CD4-positive, alpha-beta memory T cell (primary cell): ENCODE results near the gene SUZ12. TPM values are rescaled to one million over a fixed set of nuclear protein-coding genes. Genes with fewer than 3 reads are reported as not detected.

Source experiments
- CTCF ChIA-PET: fragments of 350-600 bp; sonication (Branson Sonifier 250); formaldehyde crosslinking; loops from one replicate; lab custom pipeline; 2021; ENCODE audit warnings: inconsistent platforms; ENCODE audit not compliant: partially characterized antibody; lab: Charles Lee
- POLR2A ChIA-PET: fragments of 350-600 bp; sonication (Branson Sonifier 250); formaldehyde crosslinking; loops from one replicate; lab custom pipeline; 2021; ENCODE audit not compliant: partially characterized antibody; lab: Charles Lee
- DNase-seq, 5 donors: peaks; one replicate each; pipeline versions ENCODE4 v3.0.0 to v3.0.0-alpha.2; 2020 to 2022; ENCODE audit warnings: mixed read lengths in 1 of 5
- H3K27ac ChIP-seq: one replicate; pipeline ENCODE4 v1.7.0; 2013; ENCODE audit warnings: low read depth, low read length
- H3K27me3 ChIP-seq: 2 replicates; pipeline ENCODE4 v1.7.0; 2013; ENCODE audit warnings: mild to moderate bottlenecking, low read length, moderate library complexity; ENCODE audit not compliant: insufficient read depth
- H3K36me3 ChIP-seq: 2 replicates; pipeline ENCODE4 v1.7.0; 2013; ENCODE audit warnings: mild to moderate bottlenecking, low read length, moderate library complexity; ENCODE audit not compliant: insufficient read depth
- H3K4me1 ChIP-seq: 2 replicates; pipeline ENCODE4 v1.7.0; 2013; ENCODE audit warnings: mild to moderate bottlenecking, low read length, moderate library complexity; ENCODE audit not compliant: insufficient read depth
- H3K4me3 ChIP-seq, 2 donors: one replicate each; pipeline ENCODE4 v1.7.0; 2013; ENCODE audit warnings: low read length in 2 of 2, mild to moderate bottlenecking in 1 of 2
- H3K9me3 ChIP-seq, 2 donors: one replicate each; pipeline ENCODE4 v1.7.0; 2013; ENCODE audit warnings: low read length in 2 of 2, control low read depth in 1 of 2; ENCODE audit not compliant: control insufficient read depth in 1 of 2
- H3K27ac Mint-ChIP-seq, 7 donors: one replicate each; pipeline ENCODE4 v1.8.0; 2020 to 2021; ENCODE audit warnings: mixed read lengths in 7 of 7, mild to moderate bottlenecking in 6 of 7, inconsistent platforms in 3 of 7, moderate library complexity in 3 of 7
- H3K27me3 Mint-ChIP-seq, 2 donors: one replicate each; pipeline ENCODE4 v1.8.0; 2020 to 2021; ENCODE audit warnings: mixed read lengths in 2 of 2
- H3K36me3 Mint-ChIP-seq, 2 donors: one replicate each; pipeline ENCODE4 v1.8.0; 2020 to 2021; ENCODE audit warnings: mixed read lengths in 2 of 2, inconsistent platforms in 1 of 2, mild to moderate bottlenecking in 1 of 2
- H3K4me1 Mint-ChIP-seq, 4 donors: one replicate each; pipeline ENCODE4 v1.8.0; 2020 to 2021; ENCODE audit warnings: mixed read lengths in 4 of 4, mild to moderate bottlenecking in 1 of 4
- H3K4me3 Mint-ChIP-seq, 8 donors: one replicate each; pipeline ENCODE4 v1.8.0; 2020 to 2021; ENCODE audit warnings: mixed read lengths in 8 of 8, mild to moderate bottlenecking in 7 of 8, moderate library complexity in 6 of 8, inconsistent platforms in 3 of 8
- H3K9me3 Mint-ChIP-seq, 8 donors: one replicate each; pipeline ENCODE4 v1.8.0; 2020 to 2021; ENCODE audit warnings: mixed read lengths in 8 of 8, mild to moderate bottlenecking in 5 of 8, inconsistent platforms in 3 of 8, moderate library complexity in 1 of 8
- intact Hi-C: fragments of 100-400 bp; cut with micrococcal nuclease; formaldehyde crosslinking; loops from one replicate; pipeline ENCODE4 v1.15.1; 2023
- polyA plus RNA-seq, 2 donors: library from polyadenylated mRNA; unstranded; fragments of 300-500 nt; fragmentation: Illumina TruSeq; gene quantifications; one replicate each; pipeline ENCODE4 v1.2.3, GENCODE V29; 2021
- total RNA-seq, 2 experiments: library from RNA; stranded (reverse); gene quantifications; one replicate each; pipeline ENCODE4 v1.2.3, GENCODE V29; 2021

The SUZ12 gene
- total and polyA plus RNA-seq, 4 experiments from 2014 or later = 17.1 to 34.7 (median 26.9) TPM

DNA sequence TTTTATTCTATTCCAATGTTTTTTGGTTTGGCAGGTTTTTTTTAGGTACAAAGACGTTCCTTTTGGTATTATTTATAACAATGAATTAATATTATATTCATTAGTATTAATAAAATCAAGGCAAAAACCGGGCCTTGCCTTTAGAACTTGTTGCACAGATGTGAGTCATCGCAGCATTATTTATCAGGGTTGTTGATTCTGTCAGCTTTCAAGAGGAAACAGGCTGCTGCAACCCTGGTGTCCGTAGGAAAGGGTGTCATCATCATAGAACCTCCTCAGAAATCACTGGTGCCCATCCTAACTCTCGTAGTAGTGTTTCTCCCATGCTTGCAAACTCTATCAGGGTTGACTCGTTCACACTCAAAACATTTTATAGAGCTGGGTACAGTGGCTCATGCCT, 60.2 kb downstream of the SUZ12 start:
- Histone ChIP-seq H3K36me3 (peaks cover 14% of the 10 kb centered on the region), H3K4me3 (no peak overlapping the region), H3K27me3 (no peaks in the 10 kb centered on the region), H3K27ac (no peak overlapping the region), H3K9me3 (no peaks in the 10 kb centered on the region), H3K4me1 (no peaks in the 10 kb centered on the region)
- intact Hi-C loops = no loop called here
- Mint-ChIP-seq H3K9me3 (no peaks in the 10 kb centered on the region), H3K4me1 (no peaks in the 10 kb centered on the region), H3K4me3 (no peak overlapping the region), H3K27ac (no peak overlapping the region), H3K36me3 (peaks cover 24 to 31% of the 10 kb centered on the region in 2 donors), H3K27me3 (no peaks in the 10 kb centered on the region)
- POLR2A ChIA-PET = interaction anchor here (1.7 kb wide), 1 partner anchor 10 kb away, joined by 7 read pairs; the partner anchor contains the start of gene LRRC37B
- CTCF ChIA-PET = no interaction called here
- DNase-seq = no peak

DNA sequence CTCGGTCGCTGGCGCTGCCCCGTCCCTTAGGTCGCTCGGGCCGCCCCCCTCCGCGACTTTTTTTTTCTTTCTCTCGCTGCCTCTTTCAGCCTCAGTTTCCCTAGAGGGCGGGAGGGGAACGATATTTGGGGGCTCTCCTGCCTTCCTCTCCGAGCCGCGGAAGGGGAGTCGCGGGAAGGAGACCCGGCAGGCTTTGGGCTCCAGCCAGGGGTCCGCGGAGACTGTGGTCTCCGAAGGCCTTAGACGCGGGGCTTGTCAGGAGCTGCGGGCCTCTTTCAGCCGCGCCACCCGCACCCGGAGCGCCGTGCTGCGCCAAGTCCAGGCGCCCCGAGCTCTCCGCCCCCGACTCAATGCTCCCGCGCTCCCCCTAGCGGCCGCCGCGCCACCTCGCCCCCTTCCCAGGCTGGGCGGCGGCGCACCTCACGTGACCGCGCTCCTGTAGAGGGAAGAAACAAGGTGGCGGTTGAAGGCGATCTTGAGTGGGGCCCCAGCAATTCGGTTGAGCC, 70.2 kb downstream of the SUZ12 start, which contains the start of gene LRRC37B:
LRRC37B (plus strand) TSS at position 427 of the 506 bp plus-strand sequence. CDS start 14,010 bp downstream, outside the sequence.
- Mint-ChIP-seq H3K4me1 (peaks cover 18 to 41% (median 36%) of the 10 kb centered on the region in 4 donors), H3K4me3 (peak within 1 kb of the TSS; percentile 88 to 98 (median 94)), H3K9me3 (no peaks in the 10 kb centered on the region), H3K27me3 (no peaks in the 10 kb centered on the region), H3K36me3 (peaks cover 0 to 13% of the 10 kb centered on the region in 2 donors), H3K27ac (peak within 1 kb of the TSS; percentile 90 to 97 (median 93))
- DNase-seq = peak; percentile 84 to 91 (median 85)
- Histone ChIP-seq H3K27me3 (no peaks in the 10 kb centered on the region), H3K4me1 (peaks cover 41% of the 10 kb centered on the region), H3K36me3 (no peaks in the 10 kb centered on the region), H3K9me3 (no peaks in the 10 kb centered on the region), H3K4me3 (peak within 1 kb of the TSS; percentile 44 to 90), H3K27ac (peak within 1 kb of the TSS; percentile 74)
- ChIA-PET CTCF (interaction anchor here (1.0 to 4.1 kb wide), 9 partner anchors 9 to 135 kb away, joined by 3 to 50 read pairs (median 5); partner anchors contain the start of gene RHOT1), POLR2A (interaction anchor here (0.9 to 4.5 kb wide), 12 partner anchors 9 to 135 kb away, joined by 3 to 33 read pairs (median 4); partner anchors contain the start of genes RHOT1 and UTP6)
- intact Hi-C loops = loop anchor here (2.0 to 5.0 kb wide), 2 partner anchors 70 to 132 kb away; partner anchors contain the start of gene SUZ12

DNA sequence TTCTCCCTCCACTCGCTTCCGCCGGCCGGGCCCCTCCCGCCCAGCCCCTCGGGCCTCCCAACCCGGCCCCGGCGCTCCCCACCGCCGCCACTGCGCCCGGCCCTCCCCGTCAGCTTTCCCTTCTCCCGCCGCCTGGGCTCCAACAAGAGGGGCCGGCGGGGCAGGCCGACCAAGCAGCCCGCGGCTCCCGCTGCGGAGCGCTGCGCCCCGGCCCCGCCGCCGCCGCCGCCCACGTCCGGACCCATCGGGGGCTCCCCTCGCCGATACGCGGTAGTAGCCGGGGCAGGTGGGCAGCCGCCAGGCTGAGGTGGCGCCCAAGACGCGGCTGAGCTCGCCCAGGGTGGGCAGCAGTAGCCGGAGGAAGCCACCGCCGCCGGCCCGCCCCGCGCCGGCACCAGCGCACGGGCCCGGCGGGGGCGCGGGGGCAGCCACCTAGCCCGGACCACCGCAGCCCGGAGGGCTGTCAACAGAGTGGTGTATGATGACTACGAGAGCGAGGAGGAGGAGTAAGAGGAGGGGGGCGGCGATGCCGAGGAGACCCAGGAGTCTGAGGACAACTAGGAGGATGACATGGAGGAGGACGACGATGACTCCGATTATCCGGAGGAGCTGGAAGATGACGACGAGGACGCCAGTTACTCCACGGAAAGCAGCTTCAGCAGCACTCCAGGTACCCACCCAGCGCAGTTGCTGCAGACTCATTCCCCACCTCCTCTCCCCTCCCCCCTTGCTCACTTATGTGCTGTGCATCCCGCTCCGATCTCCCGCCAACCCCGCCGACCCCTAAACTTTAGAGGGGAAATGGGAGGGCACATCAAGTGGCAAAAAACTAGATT, 70.9 kb downstream of the SUZ12 start:
- POLR2A ChIA-PET = interaction anchor here (1.0 to 4.5 kb wide), 8 partner anchors 10 to 134 kb away, joined by 4 to 33 read pairs (median 6); partner anchors contain the start of genes RHOT1 and UTP6
- Mint-ChIP-seq H3K9me3 (no peaks in the 10 kb centered on the region), H3K4me3 (peak overlapping the region; percentile 88 to 98 (median 94)), H3K27ac (peak overlapping the region; percentile 90 to 97 (median 93)), H3K36me3 (peaks cover 0 to 13% of the 10 kb centered on the region in 2 donors), H3K27me3 (no peaks in the 10 kb centered on the region), H3K4me1 (peaks cover 20 to 48% (median 40%) of the 10 kb centered on the region in 4 donors)
- Histone ChIP-seq H3K36me3 (no peaks in the 10 kb centered on the region), H3K9me3 (no peaks in the 10 kb centered on the region), H3K4me1 (peaks cover 47% of the 10 kb centered on the region), H3K27me3 (no peaks in the 10 kb centered on the region), H3K4me3 (peak overlapping the region; percentile 44 to 90), H3K27ac (peak overlapping the region; percentile 74)
- intact Hi-C loops = loop anchor here (2.0 to 5.0 kb wide), 2 partner anchors 70 to 131 kb away; partner anchors contain the start of gene SUZ12
- DNase-seq = peak in 4 of 5 donors; percentile 28 to 59 (median 42)
- CTCF ChIA-PET = interaction anchor here (1.0 to 4.1 kb wide), 8 partner anchors 8 to 134 kb away, joined by 3 to 50 read pairs (median 6); partner anchors contain the start of gene RHOT1

DNA sequence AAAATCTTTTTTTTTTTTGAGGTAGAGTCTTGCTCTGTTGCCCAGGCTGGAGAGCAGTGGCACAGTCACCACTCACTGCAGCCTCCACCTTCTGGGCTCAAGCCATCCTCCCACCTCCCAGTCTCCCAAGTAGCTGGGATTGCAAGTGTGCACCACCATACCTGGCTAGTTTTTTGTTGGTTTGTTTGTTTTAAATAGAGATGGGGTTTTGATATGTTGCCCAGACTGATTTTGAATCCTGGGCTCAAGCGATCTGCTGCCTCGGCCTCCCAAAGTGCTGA, 72.4 kb downstream of the SUZ12 start:
- ChIA-PET CTCF (interaction anchor here (4.1 kb wide), 1 partner anchor 129 kb away, joined by 50 read pairs; no protein-coding TSS in a partner anchor), POLR2A (interaction anchor here (0.6 to 4.5 kb wide), 5 partner anchors 27 to 133 kb away, joined by 3 to 33 read pairs (median 3); partner anchors contain the start of gene RHOT1)
- Mint-ChIP-seq H3K4me3 (peak overlapping the region; percentile 88 to 98 (median 94)), H3K27ac (peak overlapping the region; percentile 90 to 97 (median 93)), H3K9me3 (no peaks in the 10 kb centered on the region), H3K4me1 (peaks cover 27 to 59% (median 46%) of the 10 kb centered on the region in 4 donors), H3K27me3 (no peaks in the 10 kb centered on the region), H3K36me3 (peaks cover 0 to 13% of the 10 kb centered on the region in 2 donors)
- H3K27me3 ChIP-seq = no peaks in the 10 kb centered on the region
- no peak for DNase-seq
- H3K4me3 ChIP-seq = peak overlapping the region; percentile 44 to 90
- intact Hi-C loops = loop anchor here (5.0 kb wide), 1 partner anchor 72 kb away; the partner anchor contains the start of gene SUZ12
- peaks cover 59% of the 10 kb centered on the region for H3K4me1 ChIP-seq
- no peaks in the 10 kb centered on the region for H3K36me3 ChIP-seq
- H3K9me3 ChIP-seq = no peaks in the 10 kb centered on the region
- peak overlapping the region; percentile 74 for H3K27ac ChIP-seq

DNA sequence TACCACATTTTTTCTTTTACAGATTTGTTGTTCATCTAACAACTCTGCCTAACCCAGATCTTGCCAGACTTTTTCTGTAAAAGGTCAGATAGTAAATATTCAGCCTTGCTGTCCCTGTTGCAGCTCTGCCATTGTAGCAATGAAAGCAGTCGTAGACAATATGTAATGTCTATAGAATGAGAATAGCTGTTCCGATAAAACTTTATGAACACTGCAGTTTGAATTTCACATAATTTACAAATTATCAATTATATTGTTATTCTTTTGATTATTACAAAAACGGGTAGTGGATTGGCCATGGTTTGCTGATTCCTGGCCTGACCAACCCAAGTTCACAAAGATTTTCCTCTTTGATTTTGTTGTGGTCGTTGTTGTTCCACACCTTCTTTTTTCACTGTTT, 73.3 kb downstream of the SUZ12 start:
- Mint-ChIP-seq H3K36me3 (peaks cover 0 to 13% of the 10 kb centered on the region in 2 donors), H3K9me3 (no peaks in the 10 kb centered on the region), H3K27me3 (no peaks in the 10 kb centered on the region), H3K4me1 (peaks cover 28 to 61% (median 48%) of the 10 kb centered on the region in 4 donors), H3K4me3 (peak overlapping the region in 7 of 8 donors; percentile 88 to 97 (median 93)), H3K27ac (peak overlapping the region in 6 of 7 donors; percentile 1 to 97 (median 88))
- intact Hi-C loops = no loop called here
- H3K9me3 ChIP-seq = no peaks in the 10 kb centered on the region
- no peaks in the 10 kb centered on the region for H3K36me3 ChIP-seq
- CTCF ChIA-PET = interaction anchor here (0.9 kb wide), 1 partner anchor 129 kb away, joined by 3 read pairs; no protein-coding TSS in a partner anchor
- H3K4me3 ChIP-seq = no peak overlapping the region
- no peak overlapping the region for H3K27ac ChIP-seq
- no peaks in the 10 kb centered on the region for H3K27me3 ChIP-seq
- no peak for DNase-seq
- peaks cover 59% of the 10 kb centered on the region for H3K4me1 ChIP-seq
- POLR2A ChIA-PET = interaction anchor here (1.7 kb wide), 1 partner anchor 119 kb away, joined by 3 read pairs; no protein-coding TSS in a partner anchor

DNA sequence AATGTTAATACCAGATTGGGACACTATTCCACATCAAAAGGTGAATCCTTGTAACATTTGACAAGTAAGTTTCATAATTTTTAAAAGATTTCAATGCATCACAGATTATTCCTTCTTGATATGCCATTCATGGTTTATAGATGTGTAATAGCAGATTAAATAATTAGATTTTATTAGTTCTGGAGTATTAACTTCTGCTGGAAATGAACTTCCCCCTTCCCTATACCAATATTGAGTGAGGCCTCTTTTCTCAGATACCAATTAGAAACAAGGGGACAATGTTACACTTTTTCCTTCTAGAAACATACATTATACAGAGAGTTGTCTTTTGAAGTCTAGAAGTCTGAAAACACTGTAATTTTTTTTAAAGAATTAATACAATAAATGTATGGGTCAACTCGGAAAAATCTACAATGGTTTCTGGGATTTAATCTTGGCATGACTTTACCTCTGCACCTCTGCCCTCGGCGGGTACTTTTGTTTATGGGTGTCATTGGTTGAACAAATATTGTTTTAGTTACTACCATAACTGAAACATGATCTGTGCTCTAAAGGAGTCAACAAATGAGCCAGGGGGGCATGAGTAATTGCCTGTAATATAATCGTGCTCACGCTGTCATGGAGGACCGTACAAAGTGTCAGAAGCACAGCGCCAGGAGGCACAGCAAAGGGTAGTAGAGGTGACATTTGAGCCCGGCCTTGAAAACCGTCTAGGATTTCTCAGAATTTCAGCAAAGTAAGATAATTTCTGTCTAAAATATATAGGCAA, 78.6 kb downstream of the SUZ12 start:
- Mint-ChIP-seq H3K36me3 (peaks cover 18 to 26% of the 10 kb centered on the region in 2 donors), H3K27me3 (no peaks in the 10 kb centered on the region), H3K4me1 (peaks cover 32 to 67% (median 51%) of the 10 kb centered on the region in 4 donors), H3K27ac (peak overlapping the region in 1 of 7 donors; percentile 52), H3K9me3 (no peaks in the 10 kb centered on the region), H3K4me3 (no peak overlapping the region)
- no peak overlapping the region for H3K4me3 ChIP-seq
- no peak for DNase-seq
- H3K4me1 ChIP-seq = peaks cover 48% of the 10 kb centered on the region
- ChIA-PET POLR2A (interaction anchor here (3.5 kb wide), 1 partner anchor 8 kb away, joined by 21 read pairs; the partner anchor contains the start of gene LRRC37B), CTCF (no interaction called here)
- no peaks in the 10 kb centered on the region for H3K9me3 ChIP-seq
- intact Hi-C loops = no loop called here
- H3K27ac ChIP-seq = no peak overlapping the region
- no peaks in the 10 kb centered on the region for H3K27me3 ChIP-seq
- H3K36me3 ChIP-seq = no peaks in the 10 kb centered on the region
